Naive thymus-derived CD8-positive, alpha-beta T cell (primary cell): ENCODE results near the gene WASL. TPM values are rescaled to one million over a fixed set of nuclear protein-coding genes. Genes with fewer than 3 reads are reported as not detected.
"Not testable (repeated sequence)": the region's sequence is repeated elsewhere in the genome, so short reads cannot be mapped to it uniquely, and the experiment has no call there.

Experiments
- ATAC-seq, 2 donors: fragments of 150-1000 bp; cut with Tn5 transposase in 1 of 2; sonication (Bioruptor Pico), chemical (Tn5 transposase) in 1 of 2; 1 replicate in 1 of 2; 2 replicates in 1 of 2; pipeline ENCODE4 v1.10.0; 2021; ENCODE audit warnings: mild to moderate bottlenecking in 2 of 2, moderate library complexity in 2 of 2
- POLR2A ChIA-PET: fragments of 350-600 bp; sonication (Branson Sonifier 250); formaldehyde crosslinking; loops from one replicate; lab custom pipeline; 2021; ENCODE audit warnings: antibody characterized with exemption; lab: Charles Lee
- DNase-seq, 10 donors: peaks; one replicate each; pipeline versions ENCODE4 v3.0.0 to v3.0.0-alpha.2; 2020 to 2022
- H3K27ac Mint-ChIP-seq, 10 donors: one replicate each; pipeline ENCODE4 v1.8.0; 2020 to 2022; ENCODE audit warnings: mild to moderate bottlenecking in 10 of 10, mixed read lengths in 10 of 10, moderate library complexity in 4 of 10, inconsistent platforms in 1 of 10
- H3K27me3 Mint-ChIP-seq, 5 donors: one replicate each; pipeline ENCODE4 v1.8.0; 2021 to 2022; ENCODE audit warnings: mixed read lengths in 5 of 5
- H3K36me3 Mint-ChIP-seq, 3 donors: one replicate each; pipeline ENCODE4 v1.8.0; 2020 to 2022; ENCODE audit warnings: mixed read lengths in 3 of 3, mild to moderate bottlenecking in 2 of 3, inconsistent platforms in 1 of 3
- H3K4me1 Mint-ChIP-seq, 4 donors: one replicate each; pipeline ENCODE4 v1.8.0; 2021 to 2022; ENCODE audit warnings: mixed read lengths in 4 of 4
- H3K4me3 Mint-ChIP-seq, 10 donors: one replicate each; pipeline ENCODE4 v1.8.0; 2020 to 2022; ENCODE audit warnings: mild to moderate bottlenecking in 10 of 10, mixed read lengths in 10 of 10, moderate library complexity in 6 of 10, inconsistent platforms in 1 of 10
- H3K9me3 Mint-ChIP-seq, 9 donors: one replicate each; pipeline ENCODE4 v1.8.0; 2020 to 2022; ENCODE audit warnings: mixed read lengths in 9 of 9, mild to moderate bottlenecking in 3 of 9, inconsistent platforms in 1 of 9, moderate library complexity in 1 of 9
- polyA plus RNA-seq, 3 donors: library from polyadenylated mRNA; unstranded; fragments of 300-500 nt; fragmentation: Illumina TruSeq; gene quantifications; one replicate each; pipeline ENCODE4 v1.2.3, GENCODE V29; 2021
- total RNA-seq, 8 experiments: library from RNA in 2 of 8; stranded (reverse) in 2 of 8; gene quantifications; one replicate each; pipeline ENCODE4 v1.2.3 and lab custom pipeline; 2021 to 2026

Gene WASL
- total and polyA plus RNA-seq, 5 experiments from 2014 or later: 2.5 to 15.6 (median 3.0) TPM

DNA sequence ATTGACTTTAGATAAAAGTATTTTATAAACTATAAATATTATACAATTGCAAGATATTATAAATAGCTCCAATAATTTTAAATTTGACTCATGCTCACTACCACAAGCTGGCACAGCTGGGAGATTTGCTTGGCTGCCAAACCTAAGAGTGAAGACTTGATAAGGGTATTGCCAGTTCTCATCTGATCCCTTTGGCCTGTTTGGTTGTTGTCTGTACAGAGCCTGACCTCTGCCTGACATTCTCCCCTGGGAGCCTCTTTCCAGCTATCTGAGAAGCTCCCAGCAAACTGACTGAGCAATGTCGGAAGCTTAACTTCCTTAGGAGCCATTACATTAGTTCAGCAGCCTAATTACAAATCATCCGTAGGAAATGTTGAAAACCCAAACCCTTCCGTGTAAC, 103.3 kb downstream of the WASL start:
- H3K36me3 Mint-ChIP-seq: no peaks in the 10 kb centered on the region
- peaks cover 8 to 63% (median 15%) of the 10 kb centered on the region in 5 donors for H3K27me3 Mint-ChIP-seq
- POLR2A ChIA-PET: no interaction called here
- H3K9me3 Mint-ChIP-seq: peaks cover 0 to 1% (median 0%) of the 10 kb centered on the region in 9 donors
- no peak overlapping the region for H3K27ac Mint-ChIP-seq
- DNase-seq (no peak), ATAC-seq (no peak)
- H3K4me3 Mint-ChIP-seq: no peak overlapping the region
- no peaks in the 10 kb centered on the region for H3K4me1 Mint-ChIP-seq

DNA sequence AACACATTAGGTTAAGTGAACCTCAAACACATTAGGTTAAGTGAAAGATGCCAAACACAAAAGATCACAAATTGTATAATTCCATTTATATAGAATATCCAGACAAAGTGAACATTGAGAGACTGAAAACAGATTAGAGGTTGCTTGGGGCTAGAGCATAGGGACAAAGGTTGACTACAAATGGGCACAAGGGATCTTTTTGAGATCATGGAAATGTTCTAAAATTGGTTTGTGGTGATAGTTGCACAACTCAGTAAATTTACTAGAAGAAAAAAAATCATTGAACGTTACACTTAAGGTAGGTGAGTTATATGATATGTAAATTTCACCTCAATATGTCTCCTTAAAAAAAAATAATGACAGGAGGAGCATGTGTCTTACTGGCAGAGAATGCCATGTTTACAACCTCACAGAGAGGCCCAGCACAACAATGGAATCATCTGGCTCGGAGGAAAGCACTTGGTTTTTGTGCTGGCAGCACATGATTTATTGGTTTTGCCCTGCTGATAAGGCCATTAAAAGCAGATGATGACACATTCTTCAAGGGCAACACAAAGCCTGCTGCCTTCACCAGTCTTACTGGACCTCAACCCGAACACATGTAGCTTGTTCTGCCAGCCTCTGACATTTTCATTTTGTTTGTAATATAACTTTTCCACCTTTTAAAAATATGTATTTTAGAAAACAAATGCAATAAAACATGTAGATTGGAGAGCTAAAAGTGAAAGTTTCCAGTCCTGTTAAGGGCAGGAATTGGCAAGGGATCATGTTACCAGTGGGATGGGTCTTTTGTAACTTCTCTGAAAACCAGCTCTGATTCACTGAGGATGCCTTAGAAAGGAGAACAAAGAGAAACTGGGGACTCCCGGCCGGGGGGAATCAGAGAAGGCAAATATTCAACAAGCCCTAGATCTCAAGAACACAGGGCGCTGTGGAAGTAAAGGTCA, 105.0 kb downstream of the WASL start:
- H3K27ac Mint-ChIP-seq: no peak overlapping the region
- DNase-seq: no peak
- H3K4me1 Mint-ChIP-seq: no peaks in the 10 kb centered on the region
- no peaks in the 10 kb centered on the region for H3K36me3 Mint-ChIP-seq
- no peak overlapping the region for H3K4me3 Mint-ChIP-seq
- ATAC-seq: no peak
- H3K9me3 Mint-ChIP-seq: peaks cover 0 to 1% (median 0%) of the 10 kb centered on the region in 9 donors
- peaks cover 6 to 68% (median 17%) of the 10 kb centered on the region in 5 donors for H3K27me3 Mint-ChIP-seq
- POLR2A ChIA-PET: no interaction called here

DNA sequence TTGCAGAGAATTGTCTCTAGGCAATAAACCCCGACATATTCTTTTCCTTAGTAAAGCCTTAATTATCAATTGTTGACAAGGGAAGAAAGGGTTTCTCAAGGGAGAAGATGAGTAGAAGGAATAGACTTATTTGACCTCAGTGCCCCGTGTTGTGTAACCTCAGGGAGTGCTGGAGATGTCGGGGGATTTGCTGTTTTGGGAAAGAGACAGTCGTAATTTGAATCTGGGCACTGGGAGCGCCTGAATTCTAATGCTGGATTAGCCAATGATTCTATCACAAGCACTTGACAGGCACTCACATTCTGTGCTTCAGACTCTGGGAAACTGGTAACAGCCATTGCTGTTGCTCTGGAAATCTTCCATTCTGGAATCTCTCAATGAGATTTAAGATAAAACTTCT, 106.9 kb downstream of the WASL start:
- H3K27me3 Mint-ChIP-seq: peaks cover 10 to 73% (median 24%) of the 10 kb centered on the region in 5 donors
- H3K9me3 Mint-ChIP-seq: peaks cover 0 to 1% (median 0%) of the 10 kb centered on the region in 9 donors
- no peaks in the 10 kb centered on the region for H3K4me1 Mint-ChIP-seq
- H3K36me3 Mint-ChIP-seq: no peaks in the 10 kb centered on the region
- no peak overlapping the region for H3K4me3 Mint-ChIP-seq
- POLR2A ChIA-PET: no interaction called here
- no peak for DNase-seq
- no peak overlapping the region for H3K27ac Mint-ChIP-seq
- no peak for ATAC-seq

DNA sequence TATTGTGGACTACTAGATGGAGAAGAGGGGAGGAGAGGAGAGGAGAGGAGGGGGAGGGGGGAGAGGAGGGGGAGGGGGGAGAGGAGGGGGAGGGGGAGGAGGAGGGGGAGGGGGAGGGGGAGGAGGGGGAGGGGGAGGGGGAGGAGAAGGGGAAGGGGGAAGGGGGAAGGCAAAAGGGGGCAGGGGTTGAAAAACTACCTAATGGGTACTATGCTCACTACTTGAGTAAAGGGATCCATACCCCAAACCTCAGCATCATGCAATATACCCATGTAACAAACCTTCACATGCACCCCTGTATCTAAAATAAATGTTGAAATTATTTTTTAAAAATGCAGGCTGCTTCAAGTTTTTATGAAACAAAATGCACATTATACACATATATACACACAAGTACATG, 108.2 kb downstream of the WASL start:
- no peak overlapping the region for H3K27ac Mint-ChIP-seq
- peaks cover 0 to 1% (median 0%) of the 10 kb centered on the region in 9 donors for H3K9me3 Mint-ChIP-seq
- H3K36me3 Mint-ChIP-seq: no peaks in the 10 kb centered on the region
- no peak for DNase-seq
- H3K4me3 Mint-ChIP-seq: no peak overlapping the region
- no peak for ATAC-seq
- no peaks in the 10 kb centered on the region for H3K4me1 Mint-ChIP-seq
- H3K27me3 Mint-ChIP-seq: peaks cover 10 to 69% (median 21%) of the 10 kb centered on the region in 5 donors
- POLR2A ChIA-PET: no interaction called here

DNA sequence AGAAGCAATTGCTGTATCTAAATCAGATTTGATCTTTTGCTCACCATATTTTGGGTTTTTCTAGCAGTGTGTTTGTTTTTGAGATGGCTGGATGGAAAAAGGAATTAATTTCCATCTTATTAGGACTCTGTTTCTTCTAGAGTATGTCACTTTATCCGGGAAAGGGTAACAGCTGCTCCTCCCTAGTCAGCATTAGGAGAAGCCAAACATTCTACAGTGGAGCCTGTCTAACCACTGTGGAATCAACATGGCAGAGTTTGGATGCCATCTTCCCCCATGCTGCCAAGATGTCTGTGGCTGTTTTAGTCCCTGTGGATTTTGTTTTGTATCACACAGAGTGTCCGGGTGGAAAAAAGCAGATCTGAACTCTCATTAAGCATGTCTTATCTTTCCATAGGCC, 109.2 kb downstream of the WASL start:
- POLR2A ChIA-PET: no interaction called here
- Mint-ChIP-seq H3K27me3 (peaks cover 10 to 69% (median 21%) of the 10 kb centered on the region in 5 donors), H3K4me1 (no peaks in the 10 kb centered on the region)

DNA sequence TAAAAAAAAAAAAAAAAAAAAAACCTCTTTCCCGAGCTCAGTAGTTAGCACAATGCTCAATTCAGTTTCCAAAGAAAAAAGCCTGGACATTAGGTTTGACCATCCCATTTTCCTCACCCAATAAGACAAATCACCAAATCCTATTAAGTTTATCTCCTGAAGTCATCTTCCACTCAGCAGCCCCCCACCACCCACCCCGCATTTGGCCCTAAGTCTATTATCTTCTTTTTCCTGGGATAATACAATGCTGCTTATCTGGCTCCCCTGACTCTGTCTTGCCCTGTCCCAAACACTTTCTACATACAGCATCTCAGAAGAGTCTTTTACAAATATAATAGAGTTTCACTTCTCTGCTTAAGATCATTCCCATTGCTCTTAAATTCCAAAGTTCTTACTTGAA, 110.9 kb downstream of the WASL start:
- no peaks in the 10 kb centered on the region for H3K36me3 Mint-ChIP-seq
- H3K27ac Mint-ChIP-seq: no peak overlapping the region
- H3K4me3 Mint-ChIP-seq: no peak overlapping the region
- POLR2A ChIA-PET: no interaction called here
- DNase-seq: no peak
- no peaks in the 10 kb centered on the region for H3K4me1 Mint-ChIP-seq
- ATAC-seq: no peak
- peaks cover 12 to 54% (median 24%) of the 10 kb centered on the region in 5 donors for H3K27me3 Mint-ChIP-seq
- H3K9me3 Mint-ChIP-seq: no peaks in the 10 kb centered on the region

More for the DNA sequence above, 109.2 kb downstream of the WASL start:
- Mint-ChIP-seq H3K4me3 (no peak overlapping the region), H3K36me3 (no peaks in the 10 kb centered on the region), H3K9me3 (peaks cover 0 to 1% (median 0%) of the 10 kb centered on the region in 9 donors), H3K27ac (no peak overlapping the region)
- ATAC-seq: no peak
- DNase-seq: no peak

DNA sequence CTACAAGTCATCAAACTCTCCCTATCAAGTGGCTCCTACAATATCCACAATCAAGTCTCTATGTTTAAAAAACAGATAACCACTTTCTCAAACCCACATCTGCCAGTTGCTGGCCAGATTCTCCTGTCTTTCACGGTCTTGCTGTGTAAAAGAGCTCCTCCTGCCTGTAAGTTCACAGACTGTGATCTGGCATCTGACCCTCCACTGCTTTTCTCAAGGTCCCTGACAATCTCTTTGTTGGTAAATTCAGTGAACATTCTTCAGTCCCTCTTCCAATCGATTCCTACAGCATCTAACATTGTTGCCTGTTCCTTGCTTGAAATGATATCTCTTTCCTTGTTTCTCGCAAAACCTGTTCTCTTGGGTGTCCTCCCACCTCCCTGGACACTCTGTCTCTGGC, 111.6 kb downstream of the WASL start:
- Mint-ChIP-seq H3K36me3 (no peaks in the 10 kb centered on the region), H3K27me3 (peaks cover 13 to 54% (median 23%) of the 10 kb centered on the region in 5 donors), H3K4me3 (no peak overlapping the region), H3K4me1 (no peaks in the 10 kb centered on the region), H3K27ac (no peak overlapping the region), H3K9me3 (no peaks in the 10 kb centered on the region)
- no peak for ATAC-seq
- no peak for DNase-seq
- POLR2A ChIA-PET: no interaction called here

DNA sequence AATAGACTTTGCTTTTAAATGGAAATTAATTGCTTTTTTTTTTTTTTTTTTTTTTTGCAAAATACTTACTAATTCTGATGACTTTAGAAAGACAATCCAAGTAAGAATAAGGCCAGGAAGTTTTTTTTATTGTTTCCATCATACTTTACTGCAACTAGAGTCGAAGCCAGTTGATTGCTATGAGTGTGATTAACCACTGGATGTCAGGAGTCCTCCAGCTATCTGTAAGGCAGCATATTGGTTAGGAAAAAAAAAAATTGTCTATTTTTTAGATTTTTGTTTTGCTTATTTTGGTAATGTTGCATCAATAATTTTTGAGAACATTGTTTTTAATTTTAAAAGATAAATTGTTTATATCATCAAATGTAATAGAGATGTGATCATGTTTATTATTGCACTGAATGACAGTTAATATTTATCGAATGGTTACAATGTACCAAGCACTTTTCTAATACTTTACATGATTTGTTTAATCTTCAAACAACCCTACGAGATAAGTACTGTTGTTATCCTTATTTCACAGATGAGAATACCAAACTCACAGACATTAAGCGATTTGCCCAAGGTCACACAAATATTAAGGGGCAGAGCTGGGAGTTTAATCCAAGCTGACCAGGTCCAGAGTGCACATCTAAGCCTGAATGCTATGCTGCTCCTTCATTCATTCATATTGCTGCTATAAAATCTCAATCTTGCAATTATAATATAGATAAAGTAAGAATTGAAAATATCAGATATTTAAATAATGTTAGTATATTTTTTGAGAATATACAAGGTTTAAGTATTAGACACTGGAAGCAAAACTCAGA, 113.0 kb downstream of the WASL start:
- H3K4me3 Mint-ChIP-seq: no peak overlapping the region
- DNase-seq (no peak), ATAC-seq (no peak)
- H3K27ac Mint-ChIP-seq: no peak overlapping the region
- H3K27me3 Mint-ChIP-seq: peaks cover 12 to 50% (median 25%) of the 10 kb centered on the region in 5 donors
- no peaks in the 10 kb centered on the region for H3K4me1 Mint-ChIP-seq
- H3K36me3 Mint-ChIP-seq: no peaks in the 10 kb centered on the region
- H3K9me3 Mint-ChIP-seq: no peaks in the 10 kb centered on the region
- POLR2A ChIA-PET: no interaction called here

DNA sequence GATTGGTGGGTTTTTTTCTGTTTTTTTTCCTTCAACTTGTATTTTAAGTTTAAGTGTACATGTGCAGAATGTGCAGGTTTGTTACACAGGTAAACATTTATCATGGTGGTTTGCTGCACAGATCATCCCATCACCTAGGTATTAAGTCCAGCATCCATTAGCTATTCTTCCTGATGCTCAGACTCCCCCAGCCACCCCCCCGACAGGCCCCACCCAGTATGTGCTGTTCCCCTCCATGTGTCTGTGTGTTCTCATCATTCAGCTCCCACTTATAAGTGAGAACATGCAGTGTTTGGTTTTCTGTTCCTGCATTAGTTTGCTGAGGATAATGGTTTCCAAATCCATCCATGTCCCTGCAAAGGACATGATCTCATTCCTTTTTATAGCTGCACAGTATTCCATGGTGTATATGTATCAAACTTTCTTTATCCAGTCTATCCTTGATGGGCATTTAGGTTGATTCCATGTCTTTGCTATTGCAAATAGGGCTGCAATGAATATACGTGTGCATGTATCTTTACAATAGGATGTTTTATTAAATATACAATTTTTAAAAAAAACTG, 114.7 kb downstream of the WASL start:
- H3K36me3 Mint-ChIP-seq, DNase-seq, POLR2A ChIA-PET, H3K4me3 Mint-ChIP-seq, ATAC-seq, H3K27ac Mint-ChIP-seq, H3K4me1 Mint-ChIP-seq, H3K9me3 Mint-ChIP-seq: not testable (repeated sequence)
- H3K27me3 Mint-ChIP-seq: peaks cover 12 to 41% (median 23%) of the 10 kb centered on the region in 5 donors

DNA sequence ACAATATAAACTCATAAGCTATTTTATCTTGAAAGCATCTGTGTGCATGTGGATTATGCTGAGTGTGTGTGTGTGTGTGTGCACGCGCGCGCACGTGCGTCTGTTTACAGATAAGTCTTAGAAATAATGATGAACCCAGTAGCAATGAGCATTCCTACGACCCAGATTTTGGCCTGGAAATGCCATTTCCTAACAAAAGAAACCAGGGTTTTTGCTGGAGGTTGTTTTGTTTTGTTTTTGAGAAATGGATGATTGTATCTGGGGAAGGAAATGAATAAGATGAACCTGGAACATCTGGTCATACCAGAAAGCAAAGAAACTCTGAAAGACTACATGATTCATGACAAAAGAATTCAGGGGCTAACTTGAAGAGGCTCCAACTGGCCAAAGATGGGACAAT, 115.2 kb downstream of the WASL start:
- POLR2A ChIA-PET: no interaction called here
- Mint-ChIP-seq H3K36me3 (no peaks in the 10 kb centered on the region), H3K4me1 (no peaks in the 10 kb centered on the region), H3K4me3 (no peak overlapping the region), H3K27me3 (peaks cover 12 to 36% (median 22%) of the 10 kb centered on the region in 5 donors), H3K9me3 (no peaks in the 10 kb centered on the region), H3K27ac (no peak overlapping the region)
- DNase-seq: no peak
- no peak for ATAC-seq

DNA sequence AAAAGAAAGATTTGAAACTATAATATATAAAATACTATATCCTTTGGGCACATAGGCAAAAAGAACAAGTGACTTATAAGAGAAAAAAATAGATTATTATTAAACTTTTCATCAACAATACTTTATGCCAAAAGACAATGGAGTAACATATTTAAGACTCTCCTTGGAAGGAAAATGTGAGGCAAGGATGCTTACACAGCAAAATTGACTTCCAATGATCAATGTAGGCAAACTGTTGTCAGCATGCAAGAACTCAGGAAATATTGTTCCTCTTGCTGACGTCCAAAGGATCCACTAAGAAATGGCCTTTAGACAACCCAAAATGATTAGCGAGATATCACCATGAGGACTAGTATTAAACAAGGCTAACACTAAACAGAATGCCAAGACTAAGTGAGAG, 116.0 kb downstream of the WASL start:
- DNase-seq (no peak), ATAC-seq (no peak)
- POLR2A ChIA-PET: no interaction called here
- Mint-ChIP-seq H3K27ac (no peak overlapping the region), H3K9me3 (no peaks in the 10 kb centered on the region), H3K4me1 (no peaks in the 10 kb centered on the region), H3K27me3 (peaks cover 11 to 28% (median 17%) of the 10 kb centered on the region in 5 donors), H3K36me3 (no peaks in the 10 kb centered on the region), H3K4me3 (no peak overlapping the region)
